NCI-H510A (cell line): ENCODE data around the gene CA9.

Experiments
- DNase-seq: peaks from one replicate; lab custom pipeline; 2025; lab: John Stamatoyannopoulos, UW

Gene CA9

GRCh38 chr9:35691757-35692301 lies 18.1 kb downstream of the CA9 start:
- no peak for DNase-seq

GRCh38 chr9:35695943-35696401 lies 22.2 kb downstream of the CA9 start:
- DNase-seq = no peak

- DNase-seq = no peak
Measured at GRCh38 chr9:35696520-35697215, 22.9 kb downstream of the CA9 start.

- no peak for DNase-seq
Measured at GRCh38 chr9:35697486-35697885, 23.8 kb downstream of the CA9 start.

GRCh38 chr9:35698231-35698630 lies 24.5 kb downstream of the CA9 start:
- no peak for DNase-seq

GRCh38 chr9:35700031-35700430 lies 26.3 kb downstream of the CA9 start:
- DNase-seq = no peak

GRCh38 chr9:35700942-35701341 lies 27.2 kb downstream of the CA9 start:
- no peak for DNase-seq

GRCh38 chr9:35702696-35703095 lies 29.0 kb downstream of the CA9 start:
- DNase-seq = no peak

GRCh38 chr9:35703906-35704672 lies 30.4 kb downstream of the CA9 start:
- no peak for DNase-seq

- DNase-seq = no peak
Measured at GRCh38 chr9:35705372-35705771, 31.6 kb downstream of the CA9 start.

GRCh38 chr9:35705836-35706430 lies 32.2 kb downstream of the CA9 start:
- no peak for DNase-seq

- no peak for DNase-seq
Measured at GRCh38 chr9:35706951-35707350, 33.2 kb downstream of the CA9 start.

- DNase-seq = no peak
Measured at GRCh38 chr9:35708146-35708545, 34.4 kb downstream of the CA9 start.

GRCh38 chr9:35710818-35711500 lies 37.2 kb downstream of the CA9 start:
- no peak for DNase-seq

GRCh38 chr9:35711501-35712428 lies 38.0 kb downstream of the CA9 start:
- DNase-seq = no peak

GRCh38 chr9:35712762-35713400 lies 39.2 kb downstream of the CA9 start:
- DNase-seq = no peak

- no peak for DNase-seq
Measured at GRCh38 chr9:35713578-35713977, 39.9 kb downstream of the CA9 start.

- no peak for DNase-seq
Measured at GRCh38 chr9:35714123-35714522, 40.4 kb downstream of the CA9 start.

- DNase-seq = no peak
Measured at GRCh38 chr9:35714579-35715252, 41.0 kb downstream of the CA9 start.

GRCh38 chr9:35716230-35716629 lies 42.5 kb downstream of the CA9 start:
- DNase-seq = no peak
